Ovary (tissue), 9 donors: ENCODE results near the gene DUOX1. TPM values are rescaled to one million over a fixed set of nuclear protein-coding genes. Genes with fewer than 3 reads are reported as not detected.

Experiments
- DNase-seq, 5 donors: peaks; one replicate each; pipeline ENCODE4 v3.0.0-alpha.2; 2019 to 2020
- H3K27ac ChIP-seq, 2 donors: fragments of 200-600 bp; one replicate each; pipeline versions ENCODE4 v1.5.1 to v1.8.0; 2019 to 2022
- H3K27me3 ChIP-seq: fragments of 200-600 bp; one replicate; pipeline ENCODE4 v1.8.0; 2022
- H3K36me3 ChIP-seq: fragments of 200-600 bp; sonication (generic); one replicate; pipeline ENCODE4 v1.5.1; 2019
- H3K4me1 ChIP-seq: one replicate; pipeline ENCODE4 v1.8.1; 2013; ENCODE audit warnings: mild to moderate bottlenecking, moderate library complexity; ENCODE audit not compliant: insufficient read depth
- H3K4me3 ChIP-seq: fragments of 200-600 bp; sonication (generic); one replicate; pipeline ENCODE4 v1.5.1; 2017
- H3K9me3 ChIP-seq, 2 donors: fragments of 200-600 bp in 1 of 2; sonication (generic) in 1 of 2; one replicate each; pipeline versions ENCODE4 v1.5.1 to v1.8.1; 2013 to 2019; ENCODE audit warnings: mild to moderate bottlenecking in 1 of 2, moderate library complexity in 1 of 2
- CTCF ChIP-seq, 3 donors: fragments of 450-650 bp in 2 of 3; fragments of 200-600 bp in 1 of 3; IDR thresholded peaks; one replicate each; pipeline versions ENCODE4 v1.5.1 to v1.8.0; 2016 to 2022; ENCODE audit warnings: antibody characterized with exemption in 3 of 3, mild to moderate bottlenecking in 1 of 3
- EP300 ChIP-seq: sonication (generic); formaldehyde crosslinking; IDR thresholded peaks from one replicate; pipeline ENCODE4 v1.6.1; 2017; ENCODE audit warnings: antibody characterized with exemption
- POLR2A ChIP-seq: fragments of 450-650 bp; IDR thresholded peaks from one replicate; pipeline ENCODE4 v1.6.1; 2017; ENCODE audit warnings: antibody characterized with exemption, mild to moderate bottlenecking, moderate library complexity
- WGBS, 3 donors: extraction: QIAGEN DNeasy Blood & Tissue Kit in 1 of 3; methylation state at CpG; one replicate each; pipeline versions ENCODE4 v1.1.5 to v1.1.7; 2013 to 2017; 5-methylcytosine and 5-hydroxymethylcytosine counted together
- intact Hi-C, 4 donors: fragments of 100-400 bp; cut with DNase I; formaldehyde crosslinking; loops; one replicate each; pipeline versions ENCODE4 v1.11.0 to v1.15.1; 2022 to 2023
- polyA plus RNA-seq, 2 donors: library from polyadenylated mRNA; stranded (reverse); fragments of 200-250 nt in 1 of 2; fragments of 350-450 nt in 1 of 2; fragmentation: Illumina TruSeq in 1 of 2; extraction: RNeasy Lipid Tissue Mini Kit (QIAGEN cat#74804) in 1 of 2; gene quantifications; one replicate each; pipeline ENCODE4 v1.2.3, GENCODE V29; 2013 to 2014
- total RNA-seq, 7 donors: library from RNA; depleted of rRNA in 2 of 7; stranded (reverse); fragments of >200 nt in 2 of 7; fragmentation: NEBNext Ultra II Directional in 3 of 7; extraction: Animal tissue kit (Norgen Biotek cat#: 25700) in 3 of 7; gene quantifications; one replicate each; pipeline versions ENCODE4 v1.1.0 to v1.2.4, GENCODE V29; 2016 to 2023
- donor health status: DM: no; HTN: no; CAD: no; lungs with moderate emphysema.
- donor health status: DM: no; HTN: no; CAD: no.
- donor health status: Bipolar disorder and iron deficiency.
- donor health status: DM: yes; HTN: yes; CAD: no.
- donor health status: DM: no; HTN: no; CAD: no.
- donor health status: DM: yes; HTN: yes; CAD: no.

Gene DUOX1
- total and polyA plus RNA-seq, 9 donors = 0.23 to 9.2 (median 1.4) TPM

GRCh38 chr15:45186771-45187577, 57.2 kb downstream of the DUOX1 start:
- Histone ChIP-seq H3K4me3 (peak overlapping the region; percentile 94), H3K36me3 (no peaks in the 10 kb centered on the region), H3K27me3 (no peaks in the 10 kb centered on the region), H3K4me1 (peaks cover 6% of the 10 kb centered on the region), H3K9me3 (no peaks in the 10 kb centered on the region), H3K27ac (peak overlapping the region; percentile 86 to 97)
- intact Hi-C loops = loop anchor here in 2 of 4 donors (5.0 to 10.0 kb wide), 2 partner anchors 115 to 472 kb away; partner anchors contain the start of genes B2M (in 1 of the 2) and PATL2 (in 1 of the 2)
- whole genome bisulfite sequencing, 3 donors = 3 to 7% (median 4%) methylated on average over 36 to 42 of the region's 42 CpGs
- no peak for TF ChIP-seq EP300
- TF ChIP-seq POLR2A = no peak
- TF ChIP-seq CTCF (IDR thresholded peaks at IDR 0.05) = no peak
- DNase-seq = peak in 4 of 5 donors; percentile 36 to 70 (median 61)

DNA sequence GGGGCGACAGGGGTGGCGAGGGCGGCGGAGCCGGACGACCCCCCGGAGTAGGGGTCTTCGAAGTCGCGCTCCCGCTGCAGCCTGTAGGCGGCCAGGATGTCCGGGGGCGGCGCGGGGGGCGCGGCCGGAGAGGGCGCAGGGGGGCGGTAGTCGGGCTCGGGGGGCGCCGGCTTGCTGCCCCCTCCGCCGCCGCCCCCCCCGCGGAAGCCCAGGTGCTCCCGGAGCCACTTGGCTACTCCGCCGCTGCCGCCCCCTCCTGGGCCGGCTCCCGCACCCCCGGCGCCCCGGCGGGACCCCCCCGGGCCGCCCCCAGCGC, 57.7 kb downstream of the DUOX1 start:
- Histone ChIP-seq H3K9me3 (no peaks in the 10 kb centered on the region), H3K27me3 (no peaks in the 10 kb centered on the region), H3K36me3 (no peaks in the 10 kb centered on the region), H3K4me3 (peak overlapping the region; percentile 94), H3K27ac (peak overlapping the region; percentile 86 to 97), H3K4me1 (peaks cover 6% of the 10 kb centered on the region)
- 0 to 1% methylated on average over 20 to 43 of the region's 43 CpGs; no CpG with 5 or more reads in 1 of the 3 donors for WGBS, 3 donors
- TF ChIP-seq EP300 = no peak
- no peak for TF ChIP-seq POLR2A
- TF ChIP-seq CTCF (IDR thresholded peaks at IDR 0.05) = no peak
- intact Hi-C loops = loop anchor here in 2 of 4 donors (5.0 to 10.0 kb wide), 2 partner anchors 115 to 473 kb away; partner anchors contain the start of genes B2M (in 1 of the 2) and PATL2 (in 1 of the 2)
- peak in 1 of 5 donors; percentile 44 for DNase-seq

GRCh38 chr15:45187894-45188830, 58.4 kb downstream of the DUOX1 start, which contains the start of gene SHF:
Gene SHF, minus strand, starts transcription at chr15:45187966. Its CDS starts 15 bp downstream, at chr15:45187951.
- TF ChIP-seq CTCF (IDR thresholded peaks at IDR 0.05) = no peak
- TF ChIP-seq POLR2A = peak; percentile 48
- 0 to 1% (median 0%) methylated on average over 42 to 57 of the region's 57 CpGs for WGBS, 3 donors

DNA sequence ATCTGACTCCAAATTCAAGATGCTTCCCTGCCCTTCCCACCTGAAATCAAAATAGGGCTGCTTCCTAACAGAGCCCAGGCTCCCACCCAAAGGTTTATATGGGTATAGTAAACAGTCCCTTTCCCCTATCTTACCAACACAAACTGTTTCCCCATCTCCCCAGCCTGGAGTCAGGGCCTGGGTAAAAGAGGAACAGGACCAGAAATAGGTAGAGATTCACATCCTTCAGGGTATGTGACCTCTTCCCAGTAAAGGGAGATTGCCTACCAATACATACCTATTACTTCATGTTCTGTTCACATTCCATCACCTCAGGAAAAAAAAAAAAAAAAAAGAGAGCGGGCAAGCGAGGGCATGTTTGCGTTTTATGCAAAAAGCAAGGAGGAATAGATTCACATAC, 67.7 kb downstream of the DUOX1 start:
- no peak for DNase-seq
- no peak overlapping the region for H3K4me3 ChIP-seq
- H3K36me3 ChIP-seq = no peaks in the 10 kb centered on the region
- no peaks in the 10 kb centered on the region for H3K9me3 ChIP-seq
- H3K4me1 ChIP-seq = no peaks in the 10 kb centered on the region
- H3K27me3 ChIP-seq = no peaks in the 10 kb centered on the region
- intact Hi-C loops = loop anchor here in 1 of 4 donors (5.0 kb wide), 1 partner anchor 35 kb away; no protein-coding TSS in a partner anchor
- no peak for TF ChIP-seq EP300
- TF ChIP-seq POLR2A = no peak
- TF ChIP-seq CTCF (IDR thresholded peaks at IDR 0.05) = no peak
- 53 to 74% (median 54%) methylated on average over 3 of the region's 3 CpGs for WGBS, 3 donors
- H3K27ac ChIP-seq = no peak overlapping the region

More at GRCh38 chr15:45187894-45188830, 58.4 kb downstream of the DUOX1 start, which contains the start of gene SHF:
- DNase-seq = peak; percentile 83 to 87 (median 84)
- Histone ChIP-seq H3K4me3 (peak within 1 kb of the TSS; percentile 94), H3K27me3 (no peaks in the 10 kb centered on the region), H3K4me1 (peaks cover 4% of the 10 kb centered on the region), H3K27ac (peak within 1 kb of the TSS; percentile 86 to 97), H3K36me3 (no peaks in the 10 kb centered on the region), H3K9me3 (no peaks in the 10 kb centered on the region)
- intact Hi-C loops = loop anchor here in 2 of 4 donors (5.0 to 10.0 kb wide), 2 partner anchors 114 to 473 kb away; partner anchors contain the start of genes B2M (in 1 of the 2) and PATL2 (in 1 of the 2)
